ENCODE results near the gene PRKCQ. TPM values are rescaled to one million over a fixed set of nuclear protein-coding genes. Genes with fewer than 3 reads are reported as not detected.

Gene PRKCQ
- total RNA-seq, 2 donors from 2014 or later: 0.33 to 6.0 TPM

GRCh38 chr10:6494936-6495592 is 85.0 kb downstream of the PRKCQ start:
- WGBS, 2 donors: 79 to 90% methylated on average over 13 of the region's 13 CpGs
- Histone ChIP-seq H3K27me3 (no peaks in the 10 kb centered on the region), H3K27ac (no peak overlapping the region), H3K4me1 (no peaks in the 10 kb centered on the region), H3K9me3 (no peaks in the 10 kb centered on the region), H3K36me3 (replicated peaks in 1 of 2; ENCODE audit: insufficient read depth in 1 of 2, low read depth in 2 of 2) (peaks cover 0 to 2% of the 10 kb centered on the region in 2 donors), H3K4me3 (no peak overlapping the region)
- ATAC-seq (no peak), DNase-seq (no peak)
- intact Hi-C loops (cut with DNase I): no loop called here
- TF ChIP-seq CTCF (IDR thresholded peaks at IDR 0.05): no peak
- no peak for TF ChIP-seq POLR2A (IDR thresholded peaks at IDR 0.05)

- Histone ChIP-seq H3K27ac (no peak overlapping the region), H3K4me3 (no peak overlapping the region), H3K27me3 (no peaks in the 10 kb centered on the region), H3K9me3 (no peaks in the 10 kb centered on the region), H3K4me1 (no peaks in the 10 kb centered on the region), H3K36me3 (replicated peaks in 1 of 2; ENCODE audit: insufficient read depth in 1 of 2, low read depth in 2 of 2) (peaks cover 0 to 2% of the 10 kb centered on the region in 2 donors)
- intact Hi-C loops (cut with DNase I): no loop called here
- DNase-seq (no peak), ATAC-seq (no peak)
- TF ChIP-seq CTCF (IDR thresholded peaks at IDR 0.05) (no peak), POLR2A (IDR thresholded peaks at IDR 0.05) (no peak)
- WGBS, 2 donors: 66 to 85% methylated on average over 2 of the region's 2 CpGs
Observed at GRCh38 chr10:6494442-6494819, 85.6 kb downstream of the PRKCQ start.

GRCh38 chr10:6493521-6494441 is 86.3 kb downstream of the PRKCQ start:
- no peak for ATAC-seq
- no peak overlapping the region for H3K27ac ChIP-seq

GRCh38 chr10:6492896-6493295 is 87.2 kb downstream of the PRKCQ start:
- Histone ChIP-seq H3K9me3 (no peaks in the 10 kb centered on the region), H3K4me3 (no peak overlapping the region), H3K27ac (no peak overlapping the region), H3K27me3 (no peaks in the 10 kb centered on the region), H3K36me3 (replicated peaks in 1 of 2; ENCODE audit: insufficient read depth in 1 of 2, low read depth in 2 of 2) (peaks cover 0 to 2% of the 10 kb centered on the region in 2 donors), H3K4me1 (no peaks in the 10 kb centered on the region)
- 86 to 88% methylated on average over 10 of the region's 10 CpGs for WGBS, 2 donors
- intact Hi-C loops (cut with DNase I): no loop called here
- no peak for ATAC-seq
- TF ChIP-seq CTCF (IDR thresholded peaks at IDR 0.05): no peak
- TF ChIP-seq POLR2A (IDR thresholded peaks at IDR 0.05): no peak
- no peak for DNase-seq

More at GRCh38 chr10:6493521-6494441, 86.3 kb downstream of the PRKCQ start:
- 76 to 79% methylated on average over 11 of the region's 11 CpGs for WGBS, 2 donors
- Histone ChIP-seq H3K4me1 (no peaks in the 10 kb centered on the region), H3K4me3 (no peak overlapping the region), H3K36me3 (replicated peaks in 1 of 2; ENCODE audit: insufficient read depth in 1 of 2, low read depth in 2 of 2) (peaks cover 0 to 2% of the 10 kb centered on the region in 2 donors), H3K27me3 (no peaks in the 10 kb centered on the region), H3K9me3 (no peaks in the 10 kb centered on the region)
- no peak for DNase-seq
- no peak for TF ChIP-seq CTCF (IDR thresholded peaks at IDR 0.05)
- TF ChIP-seq POLR2A (IDR thresholded peaks at IDR 0.05): no peak
- intact Hi-C loops (cut with DNase I): no loop called here

All from body of pancreas (tissue), 4 donors.